Mesenchymal stem cell (in vitro differentiated cells and primary cell): ENCODE data around the gene ABCC4.
"Not testable (repeated sequence)": the region's sequence is repeated elsewhere in the genome, so short reads cannot be mapped to it uniquely, and the experiment has no call there.

Experiments used
- DNase-seq: peaks from one replicate; pipeline ENCODE4 v3.0.0-alpha.2; 2013
- H2AFZ ChIP-seq: one replicate; pipeline ENCODE4 v1.6.1; 2013; ENCODE audit warnings: low read depth, mild to moderate bottlenecking, control low read depth, inconsistent platforms, low read length, moderate library complexity
- H2AK5ac ChIP-seq: 2 replicates; pipeline ENCODE4 v1.6.1; 2013; ENCODE audit warnings: low read length, moderate library complexity, mild to moderate bottlenecking, inconsistent platforms; ENCODE audit not compliant: severe bottlenecking
- H2BK120ac ChIP-seq: one replicate; pipeline ENCODE4 v1.6.1; 2013; ENCODE audit warnings: low read depth, mild to moderate bottlenecking, inconsistent platforms, low read length, moderate library complexity
- H2BK12ac ChIP-seq, 2 experiments: one replicate each; pipeline ENCODE4 v1.6.1; 2013; ENCODE audit warnings: inconsistent platforms in 2 of 2, low read length in 2 of 2, mild to moderate bottlenecking in 2 of 2, moderate library complexity in 2 of 2, control low read depth in 1 of 2
- H2BK15ac ChIP-seq: one replicate; pipeline ENCODE4 v1.6.1; 2013; ENCODE audit warnings: mild to moderate bottlenecking, low read depth, inconsistent platforms; ENCODE audit not compliant: poor library complexity, severe bottlenecking
- H2BK5ac ChIP-seq: 2 replicates; pipeline ENCODE4 v1.6.1; 2013; ENCODE audit warnings: low read depth, mild to moderate bottlenecking, low read length, control low read depth, inconsistent platforms; ENCODE audit not compliant: poor library complexity, severe bottlenecking
- H3K14ac ChIP-seq, 2 experiments: one replicate each; pipeline ENCODE4 v1.6.1; 2013; ENCODE audit warnings: inconsistent platforms in 2 of 2, low read length in 2 of 2, control low read depth in 1 of 2, mild to moderate bottlenecking in 1 of 2, moderate library complexity in 1 of 2
- H3K18ac ChIP-seq, 2 experiments: one replicate each; pipeline ENCODE4 v1.6.1; 2013; ENCODE audit warnings: inconsistent platforms in 2 of 2, low read length in 2 of 2, control low read depth in 1 of 2, low read depth in 1 of 2, mild to moderate bottlenecking in 1 of 2
- H3K23ac ChIP-seq, 2 experiments: one replicate each; pipeline ENCODE4 v1.6.1; 2013; ENCODE audit warnings: inconsistent platforms in 2 of 2, low read length in 2 of 2, mild to moderate bottlenecking in 2 of 2, moderate library complexity in 2 of 2, control low read depth in 1 of 2
- H3K27ac ChIP-seq: 2 replicates; pipeline ENCODE4 v1.5.1; 2013; ENCODE audit warnings: mild to moderate bottlenecking, moderate library complexity, low read length, control low read depth, inconsistent platforms; ENCODE audit not compliant: poor library complexity, severe bottlenecking
- H3K27me3 ChIP-seq, 2 experiments: 2 replicates each; pipeline versions ENCODE4 v1.6.1 to v1.7.0; 2013; ENCODE audit warnings: low read length in 2 of 2, mild to moderate bottlenecking in 2 of 2, moderate library complexity in 2 of 2, control low read depth in 1 of 2, inconsistent platforms in 1 of 2; ENCODE audit not compliant: control insufficient read depth in 1 of 2, insufficient read depth in 1 of 2
- H3K36me3 ChIP-seq, 2 experiments: 2 replicates each; pipeline versions ENCODE4 v1.6.1 to v1.7.0; 2013; ENCODE audit warnings: low read length in 2 of 2, control low read depth in 1 of 2, inconsistent platforms in 1 of 2, low read depth in 1 of 2, mild to moderate bottlenecking in 1 of 2; ENCODE audit not compliant: insufficient read depth in 2 of 2, control insufficient read depth in 1 of 2
- H3K4ac ChIP-seq, 2 experiments: one replicate each; pipeline ENCODE4 v1.6.1; 2013; ENCODE audit warnings: inconsistent platforms in 2 of 2, low read length in 2 of 2, mild to moderate bottlenecking in 2 of 2, moderate library complexity in 2 of 2, control low read depth in 1 of 2, low read depth in 1 of 2
- H3K4me1 ChIP-seq: 2 replicates; pipeline ENCODE4 v1.6.1; 2013; ENCODE audit warnings: low read depth, low read length, control low read depth; ENCODE audit not compliant: control insufficient read depth, insufficient read depth
- H3K4me2 ChIP-seq: 2 replicates; pipeline ENCODE4 v1.6.1; 2013; ENCODE audit warnings: low read length, mild to moderate bottlenecking, inconsistent platforms; ENCODE audit not compliant: poor library complexity, severe bottlenecking
- H3K4me3 ChIP-seq, 2 experiments: 2 replicates each; pipeline versions ENCODE4 v1.5.1 to v1.7.0; 2013; ENCODE audit warnings: low read length in 2 of 2, mild to moderate bottlenecking in 2 of 2, control low read depth in 1 of 2, low read depth in 1 of 2; ENCODE audit not compliant: insufficient read depth in 1 of 2
- H3K79me1 ChIP-seq: replicated peaks from 2 replicates; pipeline ENCODE4 v1.6.1; 2013; ENCODE audit warnings: mild to moderate bottlenecking, control low read depth, low read length, inconsistent platforms; ENCODE audit not compliant: poor library complexity, severe bottlenecking
- H3K9ac ChIP-seq: 2 replicates; pipeline ENCODE4 v1.7.0; 2013; ENCODE audit warnings: mild to moderate bottlenecking, low read length, moderate library complexity
- H3K9me3 ChIP-seq: 2 replicates; pipeline ENCODE4 v1.7.0; 2013; ENCODE audit warnings: mild to moderate bottlenecking, low read length; ENCODE audit not compliant: control insufficient read depth
- H4K8ac ChIP-seq: one replicate; pipeline ENCODE4 v1.6.1; 2013; ENCODE audit warnings: inconsistent platforms, mild to moderate bottlenecking, low read length, moderate library complexity
- H4K91ac ChIP-seq: one replicate; pipeline ENCODE4 v1.6.1; 2013; ENCODE audit warnings: mild to moderate bottlenecking, low read length, inconsistent platforms
- WGBS: methylation state at CpG from one replicate; pipeline ENCODE4 v1.1.7; 2013; ENCODE audit warnings: mixed read lengths; 5-methylcytosine and 5-hydroxymethylcytosine counted together

Gene ABCC4

DNA sequence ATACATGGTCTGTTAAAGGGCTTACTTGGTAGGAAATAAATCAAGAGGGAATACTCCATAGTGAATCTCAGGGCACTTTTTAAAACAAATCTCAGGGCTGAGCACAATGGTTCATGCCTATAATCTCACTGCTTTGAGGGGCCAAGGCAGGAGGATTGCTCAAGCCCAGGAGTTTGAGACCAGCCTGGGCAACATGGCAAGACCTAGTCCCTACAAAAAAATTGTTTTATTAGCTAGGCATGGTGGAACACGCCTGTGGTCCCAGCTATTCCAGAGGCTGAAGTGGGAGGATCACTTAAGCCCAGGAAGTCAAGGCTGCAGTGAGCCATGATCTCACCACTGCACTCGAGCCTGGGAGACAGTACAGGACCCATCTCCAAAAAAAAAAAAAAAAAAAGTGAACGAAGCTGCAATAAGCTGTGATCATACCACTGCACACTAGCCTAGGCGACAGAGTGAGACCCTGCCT lies 25.2 kb downstream of the ABCC4 start:
- Histone ChIP-seq H3K9ac (no peak overlapping the region), H2AFZ (no peak overlapping the region), H2BK12ac (peak overlapping the region; percentile 45 to 75), H3K23ac (no peak overlapping the region), H3K27ac (peak overlapping the region; percentile 86), H2BK15ac (peak overlapping the region; percentile 26), H3K4me3 (no peak overlapping the region), H3K36me3 (peaks cover 0 to 3% of the 10 kb centered on the region in 2 experiments), H2BK120ac (peak overlapping the region; percentile 46), H3K4me2 (no peak overlapping the region), H3K4me1 (peaks cover 22% of the 10 kb centered on the region), H3K79me1 (no peaks in the 10 kb centered on the region), H3K18ac (peak overlapping the region; percentile 46 to 98), H3K4ac (peak overlapping the region in 1 of 2 experiments; percentile 71), H2BK5ac (no peak overlapping the region), H4K91ac (peak overlapping the region; percentile 79), H2AK5ac (peak overlapping the region; percentile 95), H3K9me3 (no peaks in the 10 kb centered on the region), H3K14ac (no peak overlapping the region), H3K27me3 (no peaks in the 10 kb centered on the region), H4K8ac (peak overlapping the region; percentile 93)
- whole genome bisulfite sequencing: 25% methylated on average over 4 of the region's 4 CpGs
- peak; percentile 84 for DNase-seq

- Histone ChIP-seq H3K4me1 (peaks cover 25% of the 10 kb centered on the region), H4K91ac (no peak overlapping the region)
Observed at GRCh38 chr13:95275322-95276036, 25.8 kb downstream of the ABCC4 start.

DNA sequence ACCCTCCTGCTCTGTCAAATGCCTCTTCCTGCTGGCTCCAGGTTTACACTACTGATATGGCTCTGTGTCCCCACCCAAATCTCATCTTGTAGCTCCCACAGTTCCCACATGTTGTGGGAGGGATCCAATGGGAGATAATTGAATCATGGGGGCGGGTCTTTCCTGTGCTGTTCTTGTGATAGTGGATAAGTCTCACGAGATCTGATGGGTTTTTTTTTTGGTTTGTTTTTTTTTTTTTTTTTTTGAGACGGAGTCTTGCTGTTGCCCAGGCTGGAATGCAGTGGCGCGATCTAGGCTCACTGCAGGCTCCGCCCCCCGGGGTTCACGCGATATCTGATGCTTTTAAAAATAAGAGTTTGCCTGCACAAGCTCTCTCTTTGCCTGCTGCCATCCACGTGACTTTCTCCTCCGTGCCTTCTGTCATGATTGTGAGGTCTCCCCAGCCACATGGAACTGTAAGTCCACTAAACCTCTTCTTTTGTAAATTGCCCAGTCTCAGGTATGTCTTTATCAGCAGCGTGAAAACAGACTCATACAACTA lies 27.6 kb downstream of the ABCC4 start:
- H2BK120ac ChIP-seq: peak overlapping the region; percentile 92
- 83% methylated on average over 10 of the region's 12 CpGs for WGBS
- H2AFZ ChIP-seq: not testable (repeated sequence)

More at GRCh38 chr13:95275322-95276036, 25.8 kb downstream of the ABCC4 start:
- Histone ChIP-seq H3K23ac (no peak overlapping the region), H3K27ac (peak overlapping the region; percentile 86), H3K9me3 (no peaks in the 10 kb centered on the region), H3K18ac (peak overlapping the region in 1 of 2 experiments; percentile 98), H3K27me3 (no peaks in the 10 kb centered on the region), H3K14ac (no peak overlapping the region), H3K9ac (peak overlapping the region; percentile 7), H3K4me3 (no peak overlapping the region), H2AFZ (no peak overlapping the region), H2BK15ac (no peak overlapping the region), H3K36me3 (peaks cover 0 to 3% of the 10 kb centered on the region in 2 experiments), H2BK5ac (no peak overlapping the region), H2BK120ac (no peak overlapping the region), H3K79me1 (no peaks in the 10 kb centered on the region), H4K8ac (no peak overlapping the region), H3K4ac (peak overlapping the region in 1 of 2 experiments; percentile 54), H2AK5ac (peak overlapping the region; percentile 82), H2BK12ac (no peak overlapping the region), H3K4me2 (no peak overlapping the region)
- DNase-seq: peak; percentile 73
- WGBS: 49% methylated on average over 3 of the region's 4 CpGs

GRCh38 chr13:95272076-95272475 lies 29.2 kb downstream of the ABCC4 start:
- Histone ChIP-seq H4K91ac (peak overlapping the region; percentile 90), H2BK5ac (peak overlapping the region; percentile 92), H2AK5ac (peak overlapping the region; percentile 100), H3K4ac (peak overlapping the region in 1 of 2 experiments; percentile 98), H3K9ac (peak overlapping the region; percentile 78), H2BK120ac (peak overlapping the region; percentile 54), H3K4me1 (peaks cover 30% of the 10 kb centered on the region), H3K27ac (peak overlapping the region; percentile 93), H3K18ac (peak overlapping the region; percentile 91 to 95), H2BK12ac (peak overlapping the region; percentile 77 to 88), H4K8ac (peak overlapping the region; percentile 95)
- H3K27me3 ChIP-seq, H2BK15ac ChIP-seq, H3K4me3 ChIP-seq, H3K14ac ChIP-seq, H3K9me3 ChIP-seq, H3K79me1 ChIP-seq, H3K4me2 ChIP-seq, H2AFZ ChIP-seq, H3K36me3 ChIP-seq, DNase-seq, H3K23ac ChIP-seq: not testable (repeated sequence)
- 70% methylated on average over 3 of the region's 7 CpGs for WGBS

More for the DNA sequence above, 27.6 kb downstream of the ABCC4 start:
- Histone ChIP-seq H4K8ac (peak overlapping the region; percentile 98), H2BK15ac (peak overlapping the region; percentile 67), H3K4ac (peak overlapping the region; percentile 90 to 100), H3K27ac (peak overlapping the region; percentile 38), H2AK5ac (peak overlapping the region; percentile 87), H3K4me1 (peaks cover 30% of the 10 kb centered on the region), H4K91ac (peak overlapping the region; percentile 99), H2BK12ac (peak overlapping the region; percentile 91 to 100), H3K18ac (peak overlapping the region; percentile 98 to 99)
- DNase-seq: peak; percentile 38
- not testable (repeated sequence) for H3K79me1 ChIP-seq, H3K36me3 ChIP-seq, H3K23ac ChIP-seq, H3K27me3 ChIP-seq, H2BK5ac ChIP-seq, H3K14ac ChIP-seq, H3K4me3 ChIP-seq, H3K4me2 ChIP-seq, H3K9ac ChIP-seq, H3K9me3 ChIP-seq
